Skeletal muscle tissue (tissue), 4 donors: ENCODE results near the gene UBA1. TPM values are rescaled to one million over a fixed set of nuclear protein-coding genes. Genes with fewer than 3 reads are reported as not detected.

ENCODE experiments used
- H3K27ac ChIP-seq: one replicate; pipeline ENCODE4 v1.7.0; 2013; ENCODE audit warnings: mild to moderate bottlenecking, low read depth, low read length, inconsistent platforms
- H3K27me3 ChIP-seq, 3 donors: one replicate each; pipeline ENCODE4 v1.7.0; 2013; ENCODE audit warnings: low read length in 3 of 3; ENCODE audit not compliant: control insufficient read depth in 3 of 3, insufficient read depth in 3 of 3
- H3K36me3 ChIP-seq, 3 donors: one replicate each; pipeline ENCODE4 v1.7.0; 2013; ENCODE audit warnings: low read length in 3 of 3; ENCODE audit not compliant: control insufficient read depth in 3 of 3, insufficient read depth in 3 of 3
- H3K4me1 ChIP-seq, 3 donors: one replicate each; pipeline ENCODE4 v1.7.0; 2013; ENCODE audit warnings: low read length in 3 of 3, mild to moderate bottlenecking in 3 of 3; ENCODE audit not compliant: control insufficient read depth in 3 of 3, insufficient read depth in 3 of 3
- H3K4me3 ChIP-seq, 3 donors: one replicate each; pipeline ENCODE4 v1.7.0; 2013; ENCODE audit warnings: low read length in 3 of 3
- H3K9ac ChIP-seq, 3 donors: one replicate each; pipeline ENCODE4 v1.7.0; 2013; ENCODE audit warnings: low read length in 3 of 3, mild to moderate bottlenecking in 3 of 3, moderate library complexity in 2 of 3, low read depth in 1 of 3
- H3K9me3 ChIP-seq, 3 donors: one replicate each; pipeline ENCODE4 v1.7.0; 2013; ENCODE audit warnings: low read length in 3 of 3; ENCODE audit not compliant: control insufficient read depth in 3 of 3
- total RNA-seq: library from RNA; depleted of rRNA; stranded (reverse); fragments of >200 nt; gene quantifications from one replicate; pipeline ENCODE4 v1.2.3, GENCODE V29; 2014
- donor health status: Osteomylitis.

The UBA1 gene
- total RNA-seq, 1 donor from 2014 or later: 57.4 TPM

- Histone ChIP-seq H3K36me3 (peaks cover 49 to 57% (median 51%) of the 10 kb centered on the region in 3 donors), H3K4me3 (no peak overlapping the region), H3K27me3 (no peaks in the 10 kb centered on the region), H3K9me3 (no peaks in the 10 kb centered on the region), H3K9ac (no peak overlapping the region), H3K27ac (no peak overlapping the region), H3K4me1 (peaks cover 9 to 12% (median 12%) of the 10 kb centered on the region in 3 donors)
These were observed 31.3 kb downstream of the UBA1 start for GRCh38 chrX:47224896-47225290.

GRCh38 chrX:47226071-47226470 lies 32.4 kb downstream of the UBA1 start:
- Histone ChIP-seq H3K4me3 (no peak overlapping the region), H3K27me3 (no peaks in the 10 kb centered on the region), H3K9me3 (no peaks in the 10 kb centered on the region), H3K36me3 (peaks cover 49 to 57% (median 51%) of the 10 kb centered on the region in 3 donors), H3K4me1 (peaks cover 0 to under 1% (median 0%) of the 10 kb centered on the region in 3 donors), H3K9ac (no peak overlapping the region), H3K27ac (no peak overlapping the region)

- H3K4me1 ChIP-seq: no peaks in the 10 kb centered on the region
- no peaks in the 10 kb centered on the region for H3K9me3 ChIP-seq
- no peak overlapping the region for H3K27ac ChIP-seq
- H3K4me3 ChIP-seq: no peak overlapping the region
- peaks cover 49 to 57% (median 51%) of the 10 kb centered on the region in 3 donors for H3K36me3 ChIP-seq
- H3K27me3 ChIP-seq: no peaks in the 10 kb centered on the region
- no peak overlapping the region for H3K9ac ChIP-seq
These were observed 33.1 kb downstream of the UBA1 start for GRCh38 chrX:47226531-47227333.

- Histone ChIP-seq H3K36me3 (peaks cover 49 to 57% (median 50%) of the 10 kb centered on the region in 3 donors), H3K4me3 (no peak overlapping the region), H3K27me3 (no peaks in the 10 kb centered on the region), H3K9me3 (no peaks in the 10 kb centered on the region), H3K9ac (no peak overlapping the region), H3K4me1 (peaks cover 0 to under 1% (median under 1%) of the 10 kb centered on the region in 3 donors), H3K27ac (no peak overlapping the region)
These were observed 33.6 kb downstream of the UBA1 start for GRCh38 chrX:47227334-47227583.

GRCh38 chrX:47228550-47229270 lies 35.1 kb downstream of the UBA1 start:
- peaks cover 0 to 8% (median 3%) of the 10 kb centered on the region in 3 donors for H3K4me1 ChIP-seq
- H3K4me3 ChIP-seq: no peak overlapping the region
- H3K9ac ChIP-seq: no peak overlapping the region
- no peaks in the 10 kb centered on the region for H3K9me3 ChIP-seq
- no peak overlapping the region for H3K27ac ChIP-seq
- H3K27me3 ChIP-seq: no peaks in the 10 kb centered on the region
- H3K36me3 ChIP-seq: peaks cover 41 to 49% (median 46%) of the 10 kb centered on the region in 3 donors

- H3K4me3 ChIP-seq: no peak overlapping the region
- no peaks in the 10 kb centered on the region for H3K9me3 ChIP-seq
- H3K9ac ChIP-seq: no peak overlapping the region
- H3K4me1 ChIP-seq: peaks cover 0 to 8% (median 3%) of the 10 kb centered on the region in 3 donors
- H3K36me3 ChIP-seq: peaks cover 34 to 42% (median 41%) of the 10 kb centered on the region in 3 donors
- no peaks in the 10 kb centered on the region for H3K27me3 ChIP-seq
- H3K27ac ChIP-seq: no peak overlapping the region
These were observed 35.8 kb downstream of the UBA1 start for GRCh38 chrX:47229427-47229826.

GRCh38 chrX:47230136-47230868 lies 36.7 kb downstream of the UBA1 start:
- Histone ChIP-seq H3K4me3 (no peak overlapping the region), H3K9me3 (no peaks in the 10 kb centered on the region), H3K9ac (no peak overlapping the region), H3K36me3 (peaks cover 25 to 33% (median 32%) of the 10 kb centered on the region in 3 donors), H3K4me1 (peaks cover 0 to 8% (median 3%) of the 10 kb centered on the region in 3 donors), H3K27me3 (no peaks in the 10 kb centered on the region), H3K27ac (no peak overlapping the region)

- Histone ChIP-seq H3K9me3 (no peaks in the 10 kb centered on the region), H3K27ac (no peak overlapping the region), H3K9ac (no peak overlapping the region), H3K27me3 (no peaks in the 10 kb centered on the region), H3K4me3 (no peak overlapping the region), H3K36me3 (peaks cover 17 to 24% (median 23%) of the 10 kb centered on the region in 3 donors), H3K4me1 (peaks cover 0 to 8% (median 3%) of the 10 kb centered on the region in 3 donors)
These were observed 37.5 kb downstream of the UBA1 start for GRCh38 chrX:47231167-47231566.

- peak overlapping the region; percentile 94 for H3K27ac ChIP-seq
- H3K27me3 ChIP-seq: no peaks in the 10 kb centered on the region
- H3K36me3 ChIP-seq: peaks cover 8 to 13% (median 12%) of the 10 kb centered on the region in 3 donors
- H3K9ac ChIP-seq: peak overlapping the region; percentile 68 to 86 (median 76)
- H3K9me3 ChIP-seq: no peaks in the 10 kb centered on the region
- peaks cover 0 to 8% (median 3%) of the 10 kb centered on the region in 3 donors for H3K4me1 ChIP-seq
- peak overlapping the region; percentile 58 to 78 (median 60) for H3K4me3 ChIP-seq
These were observed 38.7 kb downstream of the UBA1 start for GRCh38 chrX:47232197-47232802.
